B cell (primary cell): ENCODE results near the gene NMNAT2. TPM values are rescaled to one million over a fixed set of nuclear protein-coding genes. Genes with fewer than 3 reads are reported as not detected.

ENCODE experiments used
- ATAC-seq: fragments of 200-7000 bp; cut with Tn5 transposase; one replicate; pipeline ENCODE4 v1.10.0; 2021; ENCODE audit warnings: low read depth, mild to moderate bottlenecking, moderate number of reproducible peaks, moderate library complexity
- CTCF ChIA-PET: fragments of 350-600 bp; sonication (Branson Sonifier 250); formaldehyde crosslinking; loops from one replicate; lab custom pipeline; 2021; ENCODE audit warnings: antibody characterized with exemption, inconsistent platforms; lab: Charles Lee
- POLR2A ChIA-PET: fragments of 350-600 bp; sonication (Branson Sonifier 250); formaldehyde crosslinking; loops from one replicate; lab custom pipeline; 2021; ENCODE audit warnings: antibody characterized with exemption; lab: Charles Lee
- DNase-seq: peaks from one replicate; pipeline ENCODE4 v3.0.0; 2013
- H2AFZ ChIP-seq: 2 replicates; pipeline ENCODE4 v1.6.1; 2012; ENCODE audit warnings: mild to moderate bottlenecking, low read depth, low read length; ENCODE audit not compliant: insufficient read depth, poor library complexity, severe bottlenecking
- H3K27ac ChIP-seq, 2 donors: 1 replicate in 1 of 2; 2 replicates in 1 of 2; pipeline ENCODE4 v1.5.1; 2012 to 2013; ENCODE audit warnings: low read length in 2 of 2, mild to moderate bottlenecking in 2 of 2, moderate library complexity in 1 of 2
- H3K27me3 ChIP-seq, 4 experiments: fragments of 200-600 bp in 1 of 4; sonication (generic) in 1 of 4; replicated peaks in 1 of 4; 1 replicate in 2 of 4; 2 replicates in 2 of 4; pipeline versions ENCODE4 v1.6.1 to v1.7.0; 2013 to 2016; ENCODE audit warnings: low read length in 3 of 4, mild to moderate bottlenecking in 2 of 4, mixed read lengths in 1 of 4, moderate library complexity in 1 of 4; ENCODE audit not compliant: insufficient read depth in 4 of 4, control insufficient read depth in 3 of 4; ENCODE audit errors: control extremely low read depth in 1 of 4
- H3K36me3 ChIP-seq, 2 experiments: replicated peaks in 1 of 2; 1 replicate in 1 of 2; 2 replicates in 1 of 2; pipeline versions ENCODE4 v1.6.1 to v1.7.1; 2013; ENCODE audit warnings: low read length in 1 of 2; ENCODE audit not compliant: insufficient read depth in 2 of 2, control insufficient read depth in 1 of 2; ENCODE audit errors: control extremely low read depth in 1 of 2, extremely low read depth in 1 of 2
- H3K4me1 ChIP-seq, 2 donors: fragments of 200-600 bp in 1 of 2; sonication (generic) in 1 of 2; 1 replicate in 1 of 2; 2 replicates in 1 of 2; pipeline versions ENCODE4 v1.5.1 to v1.6.1; 2013 to 2017; ENCODE audit warnings: low read length in 2 of 2; ENCODE audit not compliant: control insufficient read depth in 2 of 2, insufficient read depth in 2 of 2
- H3K4me2 ChIP-seq: replicated peaks from 2 replicates; pipeline ENCODE3; 2012; ENCODE audit warnings: mild to moderate bottlenecking, low read depth, low read length; ENCODE audit not compliant: poor library complexity, severe bottlenecking
- H3K4me3 ChIP-seq, 5 experiments: fragments of 200-600 bp in 1 of 5; sonication (generic) in 1 of 5; 1 replicate in 3 of 5; 2 replicates in 2 of 5; pipeline versions ENCODE4 v1.5.1 to v1.7.0; 2011 to 2016; ENCODE audit warnings: low read length in 4 of 5, mild to moderate bottlenecking in 4 of 5, low read depth in 2 of 5, control low read depth in 1 of 5, moderate library complexity in 1 of 5; ENCODE audit not compliant: insufficient read depth in 1 of 5; ENCODE audit errors: control extremely low read depth in 1 of 5, extremely low read depth in 1 of 5
- H3K79me2 ChIP-seq: fragments of 200-600 bp; sonication (generic); one replicate; pipeline ENCODE4 v1.6.0; 2016; ENCODE audit warnings: low read length; ENCODE audit not compliant: control insufficient read depth, insufficient read depth
- H3K9ac ChIP-seq: fragments of 200-600 bp; sonication (generic); 2 replicates; pipeline ENCODE4 v1.6.1; 2017; ENCODE audit warnings: mild to moderate bottlenecking, low read length, moderate library complexity
- H3K9me3 ChIP-seq, 3 donors: one replicate each; pipeline versions ENCODE4 v1.6.1 to v1.7.1; 2013; ENCODE audit warnings: low read length in 2 of 3; ENCODE audit not compliant: control insufficient read depth in 2 of 3, insufficient read depth in 1 of 3; ENCODE audit errors: control extremely low read depth in 1 of 3
- H4K20me1 ChIP-seq: 2 replicates; pipeline ENCODE4 v1.6.0; 2012; ENCODE audit warnings: mild to moderate bottlenecking, low read length; ENCODE audit not compliant: insufficient read depth, control insufficient read depth, poor library complexity, severe bottlenecking
- H3K27ac Mint-ChIP-seq: one replicate; pipeline ENCODE4 v1.8.0; 2021; ENCODE audit warnings: mixed read lengths
- H3K27me3 Mint-ChIP-seq: one replicate; pipeline ENCODE4 v1.8.0; 2021; ENCODE audit warnings: mixed read lengths
- H3K4me1 Mint-ChIP-seq: one replicate; pipeline ENCODE4 v1.8.0; 2021; ENCODE audit warnings: mixed read lengths
- H3K4me3 Mint-ChIP-seq: one replicate; pipeline ENCODE4 v1.8.0; 2021; ENCODE audit warnings: mixed read lengths
- H3K9me3 Mint-ChIP-seq: one replicate; pipeline ENCODE4 v1.8.0; 2022; ENCODE audit warnings: mixed read lengths; ENCODE audit not compliant: insufficient read depth
- EZH2 ChIP-seq: IDR thresholded peaks from 2 replicates; pipeline ENCODE4 v1.6.1; 2012; ENCODE audit warnings: borderline replicate concordance, low read depth, mild to moderate bottlenecking, moderate library complexity, low read length; ENCODE audit not compliant: insufficient read depth, poor library complexity, severe bottlenecking
- WGBS: methylation state at CpG from one replicate; pipeline ENCODE4 v1.1.5; 2013; ENCODE audit warnings: missing lambda C conversion rate; ENCODE audit not compliant: insufficient coverage; 5-methylcytosine and 5-hydroxymethylcytosine counted together
- intact Hi-C: fragments of 100-400 bp; cut with micrococcal nuclease; formaldehyde crosslinking; loops from one replicate; pipeline ENCODE4 v1.10.0; 2022
- polyA plus RNA-seq: library from polyadenylated mRNA; depleted of rRNA; stranded (reverse); fragments of >200 nt; gene quantifications from 2 replicates; pipeline ENCODE4 v1.2.3, GENCODE V29; 2012
- total RNA-seq, 2 donors: library from RNA; stranded (reverse); fragments of 120-200 nt in 1 of 2; gene quantifications; 1 replicate in 1 of 2; 2 replicates in 1 of 2; pipeline versions ENCODE4 v1.2.3 to v1.2.4, GENCODE V29; 2013 to 2022
- TF ChIP-seq, protein P1 (sequence below): fragments of 200-600 bp; IDR thresholded peaks from one replicate; pipeline ENCODE4 v1.8.0; 2022; ENCODE audit warnings: antibody characterized with exemption, mild to moderate bottlenecking

The NMNAT2 gene
- total and polyA plus RNA-seq, 2 donors (not counting 1 experiment from before 2014, with no cell fraction given) = not detected

DNA sequence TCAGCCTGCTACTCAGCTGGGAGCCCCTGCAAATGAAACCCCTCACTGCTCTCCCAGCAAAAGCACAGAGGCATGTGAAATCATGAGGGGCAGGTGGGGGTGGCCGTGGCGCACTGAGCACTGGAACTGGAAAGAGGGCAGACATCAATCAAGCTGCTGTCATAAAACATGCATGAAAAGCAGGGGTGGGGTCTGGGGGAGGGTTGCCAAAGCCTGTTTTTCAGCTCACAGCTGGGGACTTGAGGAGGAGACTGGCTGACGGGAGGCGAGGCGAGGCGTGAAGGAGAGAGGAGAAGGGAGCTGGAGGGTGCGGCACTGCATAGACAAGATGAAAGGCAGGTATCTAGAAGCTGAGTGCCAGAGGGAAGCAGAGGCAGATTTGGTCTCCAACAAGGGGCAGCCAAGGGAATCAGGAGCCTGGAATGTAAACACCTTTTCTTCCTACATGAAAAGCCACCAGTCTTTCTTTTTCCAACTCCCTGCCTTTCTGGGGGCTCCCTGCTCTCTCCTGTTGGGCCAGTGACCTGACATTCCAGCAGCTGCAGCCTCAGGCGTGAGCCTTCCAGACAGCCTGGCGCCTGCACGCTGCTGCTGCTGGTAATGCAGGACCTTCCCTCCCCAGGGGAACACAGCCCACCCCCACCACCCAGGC lies 87.0 kb downstream of the NMNAT2 start:
- peaks cover 63% of the 10 kb centered on the region for H3K27me3 Mint-ChIP-seq
- intact Hi-C loops = no loop called here
- WGBS = 46% methylated on average over 8 of the region's 10 CpGs

DNA sequence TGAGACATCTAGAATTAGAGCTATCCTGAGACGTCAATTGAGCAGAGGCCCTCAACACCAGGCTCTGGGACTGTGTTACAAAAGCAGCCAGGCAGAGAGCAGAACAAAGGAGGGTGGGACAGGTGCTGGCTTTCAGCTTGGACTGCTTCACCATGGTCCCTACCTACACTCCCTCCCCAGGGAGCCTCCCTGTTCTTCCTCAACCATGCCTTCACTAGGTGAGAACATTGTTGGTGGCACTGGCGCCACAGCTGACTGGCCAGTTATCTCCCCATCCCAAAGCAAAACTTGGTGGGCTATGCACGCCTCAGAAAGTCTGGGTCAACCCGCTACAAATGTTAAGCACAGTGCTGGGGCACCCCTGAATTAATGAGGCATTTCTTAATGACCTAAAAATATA lies 87.8 kb downstream of the NMNAT2 start:
- H3K79me2 ChIP-seq = no peaks in the 10 kb centered on the region
- no peaks in the 10 kb centered on the region for H3K36me3 ChIP-seq
- H3K27ac ChIP-seq = no peak overlapping the region
- H3K27me3 Mint-ChIP-seq = peaks cover 56% of the 10 kb centered on the region
- no peaks in the 10 kb centered on the region for H4K20me1 ChIP-seq
- POLR2A ChIA-PET = no interaction called here
- 74% methylated on average over 2 of the region's 4 CpGs for WGBS
- no peak overlapping the region for H3K9ac ChIP-seq
- DNase-seq = no peak
- no peak overlapping the region for H3K4me2 ChIP-seq
- TF ChIP-seq, protein P1, sequence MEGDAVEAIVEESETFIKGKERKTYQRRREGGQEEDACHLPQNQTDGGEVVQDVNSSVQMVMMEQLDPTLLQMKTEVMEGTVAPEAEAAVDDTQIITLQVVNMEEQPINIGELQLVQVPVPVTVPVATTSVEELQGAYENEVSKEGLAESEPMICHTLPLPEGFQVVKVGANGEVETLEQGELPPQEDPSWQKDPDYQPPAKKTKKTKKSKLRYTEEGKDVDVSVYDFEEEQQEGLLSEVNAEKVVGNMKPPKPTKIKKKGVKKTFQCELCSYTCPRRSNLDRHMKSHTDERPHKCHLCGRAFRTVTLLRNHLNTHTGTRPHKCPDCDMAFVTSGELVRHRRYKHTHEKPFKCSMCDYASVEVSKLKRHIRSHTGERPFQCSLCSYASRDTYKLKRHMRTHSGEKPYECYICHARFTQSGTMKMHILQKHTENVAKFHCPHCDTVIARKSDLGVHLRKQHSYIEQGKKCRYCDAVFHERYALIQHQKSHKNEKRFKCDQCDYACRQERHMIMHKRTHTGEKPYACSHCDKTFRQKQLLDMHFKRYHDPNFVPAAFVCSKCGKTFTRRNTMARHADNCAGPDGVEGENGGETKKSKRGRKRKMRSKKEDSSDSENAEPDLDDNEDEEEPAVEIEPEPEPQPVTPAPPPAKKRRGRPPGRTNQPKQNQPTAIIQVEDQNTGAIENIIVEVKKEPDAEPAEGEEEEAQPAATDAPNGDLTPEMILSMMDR = no peak
- TF ChIP-seq EZH2 = no peak
- CTCF ChIA-PET = no interaction called here
- ATAC-seq = no peak
- no peaks in the 10 kb centered on the region for H3K4me1 ChIP-seq
- H2AFZ ChIP-seq = no peak overlapping the region
- intact Hi-C loops = no loop called here
- H3K9me3 ChIP-seq = no peaks in the 10 kb centered on the region
- H3K4me3 Mint-ChIP-seq = no peak overlapping the region
- peaks cover 0 to 6% (median 4%) of the 10 kb centered on the region in 4 experiments for H3K27me3 ChIP-seq
- H3K9me3 Mint-ChIP-seq = no peaks in the 10 kb centered on the region
- no peak overlapping the region for H3K4me3 ChIP-seq
- H3K27ac Mint-ChIP-seq = no peak overlapping the region
- no peaks in the 10 kb centered on the region for H3K4me1 Mint-ChIP-seq

More for the DNA sequence above, 87.0 kb downstream of the NMNAT2 start:
- no peak overlapping the region for H3K4me3 ChIP-seq
- Mint-ChIP-seq H3K4me3 (no peak overlapping the region), H3K9me3 (no peaks in the 10 kb centered on the region), H3K27ac (no peak overlapping the region), H3K4me1 (no peaks in the 10 kb centered on the region)
- no peaks in the 10 kb centered on the region for H3K9me3 ChIP-seq
- no peaks in the 10 kb centered on the region for H3K79me2 ChIP-seq
- H3K4me2 ChIP-seq = no peak overlapping the region
- ATAC-seq (no peak), DNase-seq (no peak)
- no peak overlapping the region for H2AFZ ChIP-seq
- H3K9ac ChIP-seq = no peak overlapping the region
- no peaks in the 10 kb centered on the region for H3K4me1 ChIP-seq
- no peak overlapping the region for H3K27ac ChIP-seq
- no peaks in the 10 kb centered on the region for H4K20me1 ChIP-seq
- ChIA-PET CTCF (no interaction called here), POLR2A (no interaction called here)
- no peak for TF ChIP-seq EZH2
- TF ChIP-seq, protein P1 = no peak
- H3K27me3 ChIP-seq = peaks cover 0 to 6% (median 4%) of the 10 kb centered on the region in 4 experiments
- no peaks in the 10 kb centered on the region for H3K36me3 ChIP-seq
